HEK293 (cell line): ENCODE data around the gene PRRT1.
A peak's percentile ranks its signal among the peaks of the same experiment; 100 is the strongest.

Experiments
- AEBP2 ChIP-seq: fragments of 450-650 bp; formaldehyde crosslinking; IDR thresholded peaks from 2 replicates; pipeline ENCODE4 v1.5.1; 2016; ENCODE audit warnings: missing biosample characterization, missing genetic modification characterization, borderline replicate concordance
- BCL11A ChIP-seq: fragments of 450-650 bp; formaldehyde crosslinking; IDR thresholded peaks from 2 replicates; pipeline ENCODE4 v1.5.1; 2016; ENCODE audit warnings: low read depth, missing biosample characterization, missing genetic modification characterization
- SCRT2 ChIP-seq: fragments of 450-650 bp; formaldehyde crosslinking; IDR thresholded peaks from 2 replicates; pipeline ENCODE4 v1.5.1; 2016; ENCODE audit warnings: missing biosample characterization, missing genetic modification characterization
- SETDB1 ChIP-seq: IDR thresholded peaks from one replicate; pipeline ENCODE4 v1.6.1; 2017; ENCODE audit warnings: mild to moderate bottlenecking, low read length, moderate library complexity, mixed read lengths; ENCODE audit not compliant: insufficient read length
- WT1 ChIP-seq: fragments of 450-650 bp; formaldehyde crosslinking; IDR thresholded peaks from 2 replicates; pipeline ENCODE4 v1.5.1; 2016; ENCODE audit warnings: missing biosample characterization, missing genetic modification characterization
- ZNF132 ChIP-seq: fragments of 450-650 bp; formaldehyde crosslinking; IDR thresholded peaks from 2 replicates; pipeline ENCODE4 v1.5.1; 2017; ENCODE audit warnings: missing biosample characterization, missing genetic modification characterization, borderline replicate concordance
- ZNF140 ChIP-seq: fragments of 450-650 bp; formaldehyde crosslinking; IDR thresholded peaks from 2 replicates; pipeline ENCODE4 v1.5.1; 2016; ENCODE audit warnings: missing biosample characterization, missing genetic modification characterization
- ZNF24 ChIP-seq: fragments of 450-650 bp; formaldehyde crosslinking; IDR thresholded peaks from 2 replicates; pipeline ENCODE4 v1.5.1; 2016; ENCODE audit warnings: missing biosample characterization, missing genetic modification characterization
- ZNF354C ChIP-seq: fragments of 450-650 bp; formaldehyde crosslinking; IDR thresholded peaks from 2 replicates; pipeline ENCODE4 v1.5.1; 2016; ENCODE audit warnings: missing biosample characterization, missing genetic modification characterization, low read depth, borderline replicate concordance
- ZNF366 ChIP-seq: fragments of 450-650 bp; formaldehyde crosslinking; conservative IDR thresholded peaks from 2 replicates; pipeline ENCODE4 v1.5.1; 2016; ENCODE audit warnings: missing biosample characterization, missing genetic modification characterization
- ZNF423 ChIP-seq: fragments of 450-650 bp; formaldehyde crosslinking; IDR thresholded peaks from 2 replicates; pipeline ENCODE4 v1.5.1; 2016; ENCODE audit warnings: missing biosample characterization, missing genetic modification characterization
- ZNF521 ChIP-seq: fragments of 450-650 bp; formaldehyde crosslinking; IDR thresholded peaks from 2 replicates; pipeline ENCODE4 v1.5.1; 2017; ENCODE audit warnings: missing biosample characterization, mild to moderate bottlenecking, missing genetic modification characterization
- ZNF560 ChIP-seq: fragments of 450-650 bp; formaldehyde crosslinking; IDR thresholded peaks from 2 replicates; pipeline ENCODE4 v1.5.1; 2017; ENCODE audit warnings: missing biosample characterization, missing genetic modification characterization, borderline replicate concordance
- ZNF623 ChIP-seq: fragments of 450-650 bp; formaldehyde crosslinking; IDR thresholded peaks from 2 replicates; pipeline ENCODE4 v1.5.1; 2016; ENCODE audit warnings: missing biosample characterization, missing genetic modification characterization
- ZNF629 ChIP-seq: fragments of 450-650 bp; formaldehyde crosslinking; IDR thresholded peaks from 2 replicates; pipeline ENCODE4 v1.5.1; 2017; ENCODE audit warnings: missing biosample characterization, missing genetic modification characterization
- ZNF776 ChIP-seq: fragments of 450-650 bp; formaldehyde crosslinking; IDR thresholded peaks from 2 replicates; pipeline ENCODE4 v1.5.0; 2017; ENCODE audit warnings: missing biosample characterization, missing genetic modification characterization, borderline replicate concordance
- TF ChIP-seq, protein P1 (sequence below): fragments of 450-650 bp; formaldehyde crosslinking; IDR thresholded peaks from 2 replicates; pipeline ENCODE4 v1.5.1; 2016; ENCODE audit warnings: missing biosample characterization, missing genetic modification characterization
- TF ChIP-seq, protein P2 (sequence below): fragments of 450-650 bp; formaldehyde crosslinking; IDR thresholded peaks from 2 replicates; pipeline ENCODE4 v1.5.1; 2016; ENCODE audit warnings: missing biosample characterization, missing genetic modification characterization, low read depth
- TF ChIP-seq, protein P3 (sequence below): fragments of 450-650 bp; formaldehyde crosslinking; IDR thresholded peaks from 2 replicates; pipeline ENCODE4 v1.5.1; 2016; ENCODE audit warnings: missing biosample characterization, missing genetic modification characterization
- TF ChIP-seq, protein P4 (sequence below): fragments of 450-650 bp; formaldehyde crosslinking; IDR thresholded peaks from 2 replicates; pipeline ENCODE4 v1.5.1; 2016; ENCODE audit warnings: missing biosample characterization, missing genetic modification characterization
- TF ChIP-seq, protein P5 (sequence below): sonication (generic); formaldehyde crosslinking; IDR thresholded peaks from 2 replicates; pipeline ENCODE4 v1.8.1; 2022; ENCODE audit warnings: mild to moderate bottlenecking, moderate library complexity, missing genetic modification reagents
- TF ChIP-seq, protein P6 (sequence below): fragments of 450-650 bp; formaldehyde crosslinking; IDR thresholded peaks from 2 replicates; pipeline ENCODE4 v1.5.1; 2016; ENCODE audit warnings: missing biosample characterization, missing genetic modification characterization
- TF ChIP-seq, protein P7 (sequence below): IDR thresholded peaks from 2 replicates; pipeline ENCODE4 v1.6.1; 2011; ENCODE audit warnings: mild to moderate bottlenecking, low read depth, low read length, borderline replicate concordance

The PRRT1 gene

GRCh38 chr6:32195902-32196681 is 44.4 kb upstream of the PRRT1 start (continued):
- TF ChIP-seq, protein P1, sequence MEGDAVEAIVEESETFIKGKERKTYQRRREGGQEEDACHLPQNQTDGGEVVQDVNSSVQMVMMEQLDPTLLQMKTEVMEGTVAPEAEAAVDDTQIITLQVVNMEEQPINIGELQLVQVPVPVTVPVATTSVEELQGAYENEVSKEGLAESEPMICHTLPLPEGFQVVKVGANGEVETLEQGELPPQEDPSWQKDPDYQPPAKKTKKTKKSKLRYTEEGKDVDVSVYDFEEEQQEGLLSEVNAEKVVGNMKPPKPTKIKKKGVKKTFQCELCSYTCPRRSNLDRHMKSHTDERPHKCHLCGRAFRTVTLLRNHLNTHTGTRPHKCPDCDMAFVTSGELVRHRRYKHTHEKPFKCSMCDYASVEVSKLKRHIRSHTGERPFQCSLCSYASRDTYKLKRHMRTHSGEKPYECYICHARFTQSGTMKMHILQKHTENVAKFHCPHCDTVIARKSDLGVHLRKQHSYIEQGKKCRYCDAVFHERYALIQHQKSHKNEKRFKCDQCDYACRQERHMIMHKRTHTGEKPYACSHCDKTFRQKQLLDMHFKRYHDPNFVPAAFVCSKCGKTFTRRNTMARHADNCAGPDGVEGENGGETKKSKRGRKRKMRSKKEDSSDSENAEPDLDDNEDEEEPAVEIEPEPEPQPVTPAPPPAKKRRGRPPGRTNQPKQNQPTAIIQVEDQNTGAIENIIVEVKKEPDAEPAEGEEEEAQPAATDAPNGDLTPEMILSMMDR (tag by site-specific recombination), result 0 out of 2 replicates have a peak, but pooled peaks have one; percentile 5
- no peak for TF ChIP-seq AEBP2 (tag by site-specific recombination)
- peak; percentile 90 for TF ChIP-seq ZNF423 (tag by site-specific recombination)
- no peak for TF ChIP-seq ZNF521
- TF ChIP-seq, protein P2, sequence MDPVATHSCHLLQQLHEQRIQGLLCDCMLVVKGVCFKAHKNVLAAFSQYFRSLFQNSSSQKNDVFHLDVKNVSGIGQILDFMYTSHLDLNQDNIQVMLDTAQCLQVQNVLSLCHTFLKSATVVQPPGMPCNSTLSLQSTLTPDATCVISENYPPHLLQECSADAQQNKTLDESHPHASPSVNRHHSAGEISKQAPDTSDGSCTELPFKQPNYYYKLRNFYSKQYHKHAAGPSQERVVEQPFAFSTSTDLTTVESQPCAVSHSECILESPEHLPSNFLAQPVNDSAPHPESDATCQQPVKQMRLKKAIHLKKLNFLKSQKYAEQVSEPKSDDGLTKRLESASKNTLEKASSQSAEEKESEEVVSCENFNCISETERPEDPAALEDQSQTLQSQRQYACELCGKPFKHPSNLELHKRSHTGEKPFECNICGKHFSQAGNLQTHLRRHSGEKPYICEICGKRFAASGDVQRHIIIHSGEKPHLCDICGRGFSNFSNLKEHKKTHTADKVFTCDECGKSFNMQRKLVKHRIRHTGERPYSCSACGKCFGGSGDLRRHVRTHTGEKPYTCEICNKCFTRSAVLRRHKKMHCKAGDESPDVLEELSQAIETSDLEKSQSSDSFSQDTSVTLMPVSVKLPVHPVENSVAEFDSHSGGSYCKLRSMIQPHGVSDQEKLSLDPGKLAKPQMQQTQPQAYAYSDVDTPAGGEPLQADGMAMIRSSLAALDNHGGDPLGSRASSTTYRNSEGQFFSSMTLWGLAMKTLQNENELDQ, result no peak
- TF ChIP-seq SCRT2 (tag by site-specific recombination), result no peak
- TF ChIP-seq ZNF140, result no peak
- no peak for TF ChIP-seq ZNF776
- no peak for TF ChIP-seq ZNF560 (tag by site-specific recombination)
- no peak; the same call in none of the 2 replicates for TF ChIP-seq ZNF24
- TF ChIP-seq ZNF366 (tag by site-specific recombination), result no peak; the same call in 1 of the 2 replicates
- peak; percentile 68 for TF ChIP-seq WT1
- TF ChIP-seq, protein P3, sequence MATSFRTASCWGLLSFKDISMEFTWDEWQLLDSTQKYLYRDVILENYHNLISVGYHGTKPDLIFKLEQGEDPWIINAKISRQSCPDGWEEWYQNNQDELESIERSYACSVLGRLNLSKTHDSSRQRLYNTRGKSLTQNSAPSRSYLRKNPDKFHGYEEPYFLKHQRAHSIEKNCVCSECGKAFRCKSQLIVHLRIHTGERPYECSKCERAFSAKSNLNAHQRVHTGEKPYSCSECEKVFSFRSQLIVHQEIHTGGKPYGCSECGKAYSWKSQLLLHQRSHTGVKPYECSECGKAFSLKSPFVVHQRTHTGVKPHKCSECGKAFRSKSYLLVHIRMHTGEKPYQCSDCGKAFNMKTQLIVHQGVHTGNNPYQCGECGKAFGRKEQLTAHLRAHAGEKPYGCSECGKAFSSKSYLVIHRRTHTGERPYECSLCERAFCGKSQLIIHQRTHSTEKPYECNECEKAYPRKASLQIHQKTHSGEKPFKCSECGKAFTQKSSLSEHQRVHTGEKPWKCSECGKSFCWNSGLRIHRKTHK (tag by site-specific recombination), result no peak
- TF ChIP-seq, protein P4, sequence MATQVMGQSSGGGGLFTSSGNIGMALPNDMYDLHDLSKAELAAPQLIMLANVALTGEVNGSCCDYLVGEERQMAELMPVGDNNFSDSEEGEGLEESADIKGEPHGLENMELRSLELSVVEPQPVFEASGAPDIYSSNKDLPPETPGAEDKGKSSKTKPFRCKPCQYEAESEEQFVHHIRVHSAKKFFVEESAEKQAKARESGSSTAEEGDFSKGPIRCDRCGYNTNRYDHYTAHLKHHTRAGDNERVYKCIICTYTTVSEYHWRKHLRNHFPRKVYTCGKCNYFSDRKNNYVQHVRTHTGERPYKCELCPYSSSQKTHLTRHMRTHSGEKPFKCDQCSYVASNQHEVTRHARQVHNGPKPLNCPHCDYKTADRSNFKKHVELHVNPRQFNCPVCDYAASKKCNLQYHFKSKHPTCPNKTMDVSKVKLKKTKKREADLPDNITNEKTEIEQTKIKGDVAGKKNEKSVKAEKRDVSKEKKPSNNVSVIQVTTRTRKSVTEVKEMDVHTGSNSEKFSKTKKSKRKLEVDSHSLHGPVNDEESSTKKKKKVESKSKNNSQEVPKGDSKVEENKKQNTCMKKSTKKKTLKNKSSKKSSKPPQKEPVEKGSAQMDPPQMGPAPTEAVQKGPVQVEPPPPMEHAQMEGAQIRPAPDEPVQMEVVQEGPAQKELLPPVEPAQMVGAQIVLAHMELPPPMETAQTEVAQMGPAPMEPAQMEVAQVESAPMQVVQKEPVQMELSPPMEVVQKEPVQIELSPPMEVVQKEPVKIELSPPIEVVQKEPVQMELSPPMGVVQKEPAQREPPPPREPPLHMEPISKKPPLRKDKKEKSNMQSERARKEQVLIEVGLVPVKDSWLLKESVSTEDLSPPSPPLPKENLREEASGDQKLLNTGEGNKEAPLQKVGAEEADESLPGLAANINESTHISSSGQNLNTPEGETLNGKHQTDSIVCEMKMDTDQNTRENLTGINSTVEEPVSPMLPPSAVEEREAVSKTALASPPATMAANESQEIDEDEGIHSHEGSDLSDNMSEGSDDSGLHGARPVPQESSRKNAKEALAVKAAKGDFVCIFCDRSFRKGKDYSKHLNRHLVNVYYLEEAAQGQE (tag by site-specific recombination), result peak; percentile 33
- TF ChIP-seq ZNF623 (tag by site-specific recombination), result 0 out of 2 replicates have a peak, but pooled peaks have one; percentile 5
- TF ChIP-seq ZNF629 (tag by site-specific recombination), result peak; percentile 90
- TF ChIP-seq, protein P5, sequence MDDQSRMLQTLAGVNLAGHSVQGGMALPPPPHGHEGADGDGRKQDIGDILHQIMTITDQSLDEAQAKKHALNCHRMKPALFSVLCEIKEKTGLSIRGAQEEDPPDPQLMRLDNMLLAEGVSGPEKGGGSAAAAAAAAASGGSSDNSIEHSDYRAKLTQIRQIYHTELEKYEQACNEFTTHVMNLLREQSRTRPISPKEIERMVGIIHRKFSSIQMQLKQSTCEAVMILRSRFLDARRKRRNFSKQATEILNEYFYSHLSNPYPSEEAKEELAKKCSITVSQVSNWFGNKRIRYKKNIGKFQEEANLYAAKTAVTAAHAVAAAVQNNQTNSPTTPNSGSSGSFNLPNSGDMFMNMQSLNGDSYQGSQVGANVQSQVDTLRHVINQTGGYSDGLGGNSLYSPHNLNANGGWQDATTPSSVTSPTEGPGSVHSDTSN (CRISPR knock-in tag), result peak; percentile 77; the same call in 1 of the 2 replicates
- TF ChIP-seq BCL11A (tag by site-specific recombination), result peak; percentile 77
- TF ChIP-seq, protein P6, sequence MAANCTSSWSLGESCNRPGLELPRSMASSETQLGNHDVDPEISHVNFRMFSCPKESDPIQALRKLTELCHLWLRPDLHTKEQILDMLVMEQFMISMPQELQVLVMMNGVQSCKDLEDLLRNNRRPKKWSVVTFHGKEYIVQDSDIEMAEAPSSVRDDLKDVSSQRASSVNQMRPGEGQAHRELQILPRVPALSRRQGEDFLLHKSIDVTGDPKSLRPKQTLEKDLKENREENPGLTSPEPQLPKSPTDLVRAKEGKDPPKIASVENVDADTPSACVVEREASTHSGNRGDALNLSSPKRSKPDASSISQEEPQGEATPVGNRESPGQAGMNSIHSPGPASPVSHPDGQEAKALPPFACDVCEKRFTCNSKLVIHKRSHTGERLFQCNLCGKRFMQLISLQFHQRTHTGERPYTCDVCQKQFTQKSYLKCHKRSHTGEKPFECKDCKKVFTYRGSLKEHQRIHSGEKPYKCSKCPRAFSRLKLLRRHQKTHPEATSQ (tag by site-specific recombination), result peak; percentile 79; the same call in 1 of the 2 replicates
- no peak for TF ChIP-seq ZNF354C (tag by site-specific recombination)
- TF ChIP-seq, protein P7, sequence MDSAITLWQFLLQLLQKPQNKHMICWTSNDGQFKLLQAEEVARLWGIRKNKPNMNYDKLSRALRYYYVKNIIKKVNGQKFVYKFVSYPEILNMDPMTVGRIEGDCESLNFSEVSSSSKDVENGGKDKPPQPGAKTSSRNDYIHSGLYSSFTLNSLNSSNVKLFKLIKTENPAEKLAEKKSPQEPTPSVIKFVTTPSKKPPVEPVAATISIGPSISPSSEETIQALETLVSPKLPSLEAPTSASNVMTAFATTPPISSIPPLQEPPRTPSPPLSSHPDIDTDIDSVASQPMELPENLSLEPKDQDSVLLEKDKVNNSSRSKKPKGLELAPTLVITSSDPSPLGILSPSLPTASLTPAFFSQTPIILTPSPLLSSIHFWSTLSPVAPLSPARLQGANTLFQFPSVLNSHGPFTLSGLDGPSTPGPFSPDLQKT, result no peak
- TF ChIP-seq ZNF132, result no peak
- TF ChIP-seq SETDB1, result no peak
